Measurements from ENCODE around the gene CNST.
A peak's percentile ranks its signal among the peaks of the same experiment; 100 is the strongest.

CNST gene

GRCh38 chr1:246669659-246670058, 103.4 kb downstream of the CNST start:
- H3K4me3 ChIP-seq (ENCODE audit: low read length), result no peak overlapping the region
- H3K9me3 ChIP-seq (ENCODE audit: control insufficient read depth, low read length), result no peaks in the 10 kb centered on the region
- no peaks in the 10 kb centered on the region for H3K4me1 ChIP-seq (ENCODE audit: control insufficient read depth, insufficient read depth, low read length)
- H3K36me3 ChIP-seq (ENCODE audit: control insufficient read depth, insufficient read depth, low read length), result no peaks in the 10 kb centered on the region
- no peaks in the 10 kb centered on the region for H3K27me3 ChIP-seq (ENCODE audit: control insufficient read depth, insufficient read depth, low read length)
- H3K9ac ChIP-seq (ENCODE audit: low read length), result no peak overlapping the region

GRCh38 chr1:246674049-246674448, 107.8 kb downstream of the CNST start:
- Histone ChIP-seq H3K9me3 (ENCODE audit: control insufficient read depth, low read length) (no peaks in the 10 kb centered on the region), H3K36me3 (ENCODE audit: control insufficient read depth, insufficient read depth, low read length) (no peaks in the 10 kb centered on the region), H3K4me1 (ENCODE audit: control insufficient read depth, insufficient read depth, low read length) (peaks cover 4% of the 10 kb centered on the region), H3K9ac (ENCODE audit: low read length) (no peak overlapping the region), H3K27me3 (ENCODE audit: control insufficient read depth, insufficient read depth, low read length) (no peaks in the 10 kb centered on the region), H3K4me3 (ENCODE audit: low read length) (no peak overlapping the region)

- no peak overlapping the region for H3K4me3 ChIP-seq (ENCODE audit: low read length)
- H3K27me3 ChIP-seq (ENCODE audit: control insufficient read depth, insufficient read depth, low read length), result no peaks in the 10 kb centered on the region
- no peaks in the 10 kb centered on the region for H3K9me3 ChIP-seq (ENCODE audit: control insufficient read depth, low read length)
- no peak overlapping the region for H3K9ac ChIP-seq (ENCODE audit: low read length)
- H3K36me3 ChIP-seq (ENCODE audit: control insufficient read depth, insufficient read depth, low read length), result no peaks in the 10 kb centered on the region
- peaks cover 4% of the 10 kb centered on the region for H3K4me1 ChIP-seq (ENCODE audit: control insufficient read depth, insufficient read depth, low read length)
These were observed 111.6 kb downstream of the CNST start for GRCh38 chr1:246677842-246678241.

GRCh38 chr1:246678816-246679793, 112.8 kb downstream of the CNST start:
- no peaks in the 10 kb centered on the region for H3K9me3 ChIP-seq (ENCODE audit: control insufficient read depth, low read length)
- no peaks in the 10 kb centered on the region for H3K36me3 ChIP-seq (ENCODE audit: control insufficient read depth, insufficient read depth, low read length)
- H3K9ac ChIP-seq (ENCODE audit: low read length), result no peak overlapping the region
- H3K27me3 ChIP-seq (ENCODE audit: control insufficient read depth, insufficient read depth, low read length), result no peaks in the 10 kb centered on the region
- no peak overlapping the region for H3K4me3 ChIP-seq (ENCODE audit: low read length)
- peaks cover 4% of the 10 kb centered on the region for H3K4me1 ChIP-seq (ENCODE audit: control insufficient read depth, insufficient read depth, low read length)

- H3K9me3 ChIP-seq (ENCODE audit: control insufficient read depth, low read length), result no peaks in the 10 kb centered on the region
- no peak overlapping the region for H3K9ac ChIP-seq (ENCODE audit: low read length)
- no peak overlapping the region for H3K4me3 ChIP-seq (ENCODE audit: low read length)
- peaks cover 4% of the 10 kb centered on the region for H3K4me1 ChIP-seq (ENCODE audit: control insufficient read depth, insufficient read depth, low read length)
- no peaks in the 10 kb centered on the region for H3K27me3 ChIP-seq (ENCODE audit: control insufficient read depth, insufficient read depth, low read length)
- no peaks in the 10 kb centered on the region for H3K36me3 ChIP-seq (ENCODE audit: control insufficient read depth, insufficient read depth, low read length)
These were observed 113.5 kb downstream of the CNST start for GRCh38 chr1:246679794-246680177.

- H3K4me3 ChIP-seq (ENCODE audit: low read length), result no peak overlapping the region
- no peaks in the 10 kb centered on the region for H3K9me3 ChIP-seq (ENCODE audit: control insufficient read depth, low read length)
- H3K27me3 ChIP-seq (ENCODE audit: control insufficient read depth, insufficient read depth, low read length), result no peaks in the 10 kb centered on the region
- H3K9ac ChIP-seq (ENCODE audit: low read length), result no peak overlapping the region
- peaks cover 4% of the 10 kb centered on the region for H3K4me1 ChIP-seq (ENCODE audit: control insufficient read depth, insufficient read depth, low read length)
- H3K36me3 ChIP-seq (ENCODE audit: control insufficient read depth, insufficient read depth, low read length), result no peaks in the 10 kb centered on the region
These were observed 113.9 kb downstream of the CNST start for GRCh38 chr1:246680190-246680589.

- peaks cover 4% of the 10 kb centered on the region for H3K4me1 ChIP-seq (ENCODE audit: control insufficient read depth, insufficient read depth, low read length)
- no peaks in the 10 kb centered on the region for H3K9me3 ChIP-seq (ENCODE audit: control insufficient read depth, low read length)
- no peak overlapping the region for H3K9ac ChIP-seq (ENCODE audit: low read length)
- H3K4me3 ChIP-seq (ENCODE audit: low read length), result no peak overlapping the region
- no peaks in the 10 kb centered on the region for H3K36me3 ChIP-seq (ENCODE audit: control insufficient read depth, insufficient read depth, low read length)
- H3K27me3 ChIP-seq (ENCODE audit: control insufficient read depth, insufficient read depth, low read length), result no peaks in the 10 kb centered on the region
These were observed 114.5 kb downstream of the CNST start for GRCh38 chr1:246680696-246681130.

GRCh38 chr1:246681900-246682895, 115.9 kb downstream of the CNST start:
- H3K36me3 ChIP-seq (ENCODE audit: control insufficient read depth, insufficient read depth, low read length), result no peaks in the 10 kb centered on the region
- no peaks in the 10 kb centered on the region for H3K9me3 ChIP-seq (ENCODE audit: control insufficient read depth, low read length)
- no peak overlapping the region for H3K4me3 ChIP-seq (ENCODE audit: low read length)
- H3K27me3 ChIP-seq (ENCODE audit: control insufficient read depth, insufficient read depth, low read length), result no peaks in the 10 kb centered on the region
- H3K4me1 ChIP-seq (ENCODE audit: control insufficient read depth, insufficient read depth, low read length), result peaks cover 4% of the 10 kb centered on the region
- no peak overlapping the region for H3K9ac ChIP-seq (ENCODE audit: low read length)

- H3K36me3 ChIP-seq (ENCODE audit: control insufficient read depth, insufficient read depth, low read length), result no peaks in the 10 kb centered on the region
- no peak overlapping the region for H3K4me3 ChIP-seq (ENCODE audit: low read length)
- H3K4me1 ChIP-seq (ENCODE audit: control insufficient read depth, insufficient read depth, low read length), result no peaks in the 10 kb centered on the region
- H3K27me3 ChIP-seq (ENCODE audit: control insufficient read depth, insufficient read depth, low read length), result no peaks in the 10 kb centered on the region
- no peaks in the 10 kb centered on the region for H3K9me3 ChIP-seq (ENCODE audit: control insufficient read depth, low read length)
- H3K9ac ChIP-seq (ENCODE audit: low read length), result no peak overlapping the region
These were observed 117.3 kb downstream of the CNST start for GRCh38 chr1:246683521-246683920.

GRCh38 chr1:246687002-246687401, 120.7 kb downstream of the CNST start:
- H3K9ac ChIP-seq (ENCODE audit: low read length), result no peak overlapping the region
- H3K36me3 ChIP-seq (ENCODE audit: control insufficient read depth, insufficient read depth, low read length), result no peaks in the 10 kb centered on the region
- H3K4me3 ChIP-seq (ENCODE audit: low read length), result no peak overlapping the region
- H3K9me3 ChIP-seq (ENCODE audit: control insufficient read depth, low read length), result no peaks in the 10 kb centered on the region
- H3K4me1 ChIP-seq (ENCODE audit: control insufficient read depth, insufficient read depth, low read length), result peaks cover 6% of the 10 kb centered on the region
- H3K27me3 ChIP-seq (ENCODE audit: control insufficient read depth, insufficient read depth, low read length), result no peaks in the 10 kb centered on the region

- H3K4me3 ChIP-seq (ENCODE audit: low read length), result no peak overlapping the region
- H3K4me1 ChIP-seq (ENCODE audit: control insufficient read depth, insufficient read depth, low read length), result peaks cover 6% of the 10 kb centered on the region
- no peaks in the 10 kb centered on the region for H3K36me3 ChIP-seq (ENCODE audit: control insufficient read depth, insufficient read depth, low read length)
- no peaks in the 10 kb centered on the region for H3K27me3 ChIP-seq (ENCODE audit: control insufficient read depth, insufficient read depth, low read length)
- H3K9ac ChIP-seq (ENCODE audit: low read length), result peak overlapping the region; percentile 55
- no peaks in the 10 kb centered on the region for H3K9me3 ChIP-seq (ENCODE audit: control insufficient read depth, low read length)
These were observed 123.3 kb downstream of the CNST start for GRCh38 chr1:246689409-246690008.
